MM.1S (cell line): ENCODE data around the gene XRCC3.

Experiments used
- CTCF ChIP-seq: fragments of 300-600 bp; sonication (generic); IDR thresholded peaks from 2 replicates; pipeline ENCODE4 v1.5.1; 2016; ENCODE audit warnings: antibody characterized with exemption, low read length, mixed read lengths
- EZH2 ChIP-seq: fragments of 300-600 bp; sonication (generic); optimal IDR thresholded peaks from 2 replicates; pipeline ENCODE3; 2017; ENCODE audit warnings: low read depth, mild to moderate bottlenecking, antibody characterized with exemption, low read length, mixed read lengths
- EZH2phosphoT487 ChIP-seq: fragments of 300-600 bp; sonication (generic); IDR thresholded peaks from 2 replicates; pipeline ENCODE4 v1.6.1; 2018; ENCODE audit warnings: antibody characterized with exemption, low read length

- TF ChIP-seq CTCF (no peak), EZH2 (no peak), EZH2phosphoT487 (no peak)
Observed at GRCh38 chr14:103712633-103713247, 2.5 kb downstream of the XRCC3 start.
